Smooth muscle cell of the brain vasculature (primary cell): Measurements from ENCODE around the gene OTUD5.
A peak's percentile ranks its signal among the peaks of the same experiment; 100 is the strongest.

Source experiments
- DNase-seq: peaks from one replicate; pipeline ENCODE4 v3.0.0-alpha.2; 2012; ENCODE audit warnings: low read depth, low spot score

OTUD5 gene

DNA sequence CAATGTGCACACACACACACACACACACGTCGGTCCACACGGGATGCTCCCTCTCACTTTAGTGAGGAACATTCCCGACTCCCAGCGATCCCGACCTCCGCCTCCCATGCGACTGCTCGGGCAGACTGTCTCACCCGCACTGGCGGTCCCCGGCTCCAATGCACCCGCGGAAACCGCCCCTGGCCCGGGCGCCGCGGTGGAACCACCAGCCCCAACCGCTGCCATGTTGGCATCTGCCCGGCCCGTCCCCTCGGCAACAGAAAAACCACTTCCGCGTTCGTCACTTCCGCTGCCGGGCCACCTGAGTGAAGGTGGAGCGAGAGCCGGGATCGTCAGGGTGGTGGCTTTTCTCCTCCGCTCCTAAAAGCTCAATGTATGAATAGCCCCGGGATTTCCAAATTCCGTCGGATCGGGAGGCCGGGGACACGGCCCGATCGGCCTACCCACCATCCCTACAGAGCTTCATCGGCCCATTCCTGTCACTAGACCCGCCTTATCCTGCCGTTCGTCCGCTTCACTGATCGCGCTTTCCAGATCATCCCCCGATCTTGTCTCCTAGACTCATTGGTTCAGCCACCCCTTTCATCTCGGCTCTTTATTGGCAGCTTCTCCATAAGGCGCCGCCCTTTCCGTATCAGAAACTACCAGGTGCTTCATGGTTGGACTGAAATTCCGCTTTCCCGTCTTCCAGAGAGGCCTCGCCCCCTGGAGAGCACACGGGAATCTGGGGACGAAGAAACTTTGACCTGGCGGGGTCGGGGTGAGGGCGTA lies 45.8 kb downstream of the OTUD5 start, which contains the start of gene SLC35A2:
TSS of gene SLC35A2 (minus strand) at position 235 of the 771 bp plus-strand sequence. CDS start at position 225, 10 bp downstream.
- no peak for DNase-seq

DNA sequence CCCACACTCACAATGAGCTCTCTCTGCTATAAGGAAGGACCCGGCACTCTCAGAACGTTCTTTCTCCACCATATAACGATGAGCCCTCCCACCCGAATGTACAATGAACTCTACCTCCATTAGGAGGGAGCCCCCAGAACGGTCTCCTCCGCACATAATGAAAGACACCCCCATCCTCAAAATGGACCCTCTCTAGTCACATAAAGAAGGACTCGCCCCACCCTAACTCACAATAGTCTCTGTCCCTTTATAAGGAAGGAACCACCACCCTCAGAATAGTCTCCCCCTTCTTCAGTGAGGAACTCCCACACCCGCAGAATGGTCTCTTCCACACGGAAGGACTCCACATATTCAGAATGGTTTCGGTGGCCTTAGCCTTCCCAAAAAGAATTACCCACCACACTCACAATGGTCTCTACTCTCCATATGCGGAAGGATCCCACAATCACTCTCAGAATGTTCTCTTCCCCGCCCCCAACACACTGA lies 46.4 kb downstream of the OTUD5 start:
- DNase-seq, result no peak

DNA sequence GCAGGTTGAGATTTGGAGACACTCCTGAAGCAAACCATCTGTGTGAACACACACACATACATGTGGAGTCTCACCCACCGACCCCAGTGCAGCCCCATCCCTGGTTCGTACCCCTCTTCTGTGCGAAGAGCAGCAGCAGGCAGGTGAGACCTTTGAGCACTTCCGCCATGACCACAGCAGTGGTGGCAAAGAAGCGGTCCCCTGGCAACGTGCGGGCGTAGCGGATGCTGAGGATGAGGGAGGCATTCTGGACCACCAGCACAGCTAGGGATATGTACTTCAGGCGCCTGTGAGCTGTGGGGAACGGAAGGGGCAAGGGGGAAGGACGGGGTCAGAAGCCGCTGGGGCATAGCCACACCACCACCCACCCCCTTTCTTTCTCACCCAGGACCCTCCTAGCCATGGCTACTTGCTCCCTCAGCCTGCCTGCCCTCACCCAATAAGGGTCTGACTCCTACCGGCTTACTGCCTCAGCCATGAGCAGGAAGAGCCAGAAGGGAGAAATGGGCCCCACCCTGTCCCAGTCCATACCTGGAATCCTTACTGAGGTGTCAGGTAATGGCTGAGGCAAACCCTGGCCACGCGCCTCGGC lies 47.6 kb downstream of the OTUD5 start:
- no peak for DNase-seq

DNA sequence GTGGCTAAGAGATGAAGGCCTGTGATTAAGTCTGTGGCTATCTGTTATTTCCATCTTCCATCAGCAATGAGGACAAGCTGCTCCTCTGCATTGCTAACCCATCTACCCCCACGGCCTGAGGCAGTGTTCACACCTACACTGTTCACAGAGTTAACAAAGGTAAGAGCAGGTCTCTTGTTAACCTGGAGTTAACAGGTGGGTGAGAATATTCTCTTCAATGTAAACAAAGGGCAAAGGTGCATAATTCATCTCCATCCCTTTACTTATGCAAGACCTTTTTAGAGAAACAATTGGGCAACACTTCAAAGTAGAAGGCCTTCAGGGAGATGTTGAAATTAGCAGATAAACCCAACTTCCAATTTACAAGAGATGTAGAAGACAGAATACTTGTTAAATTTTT lies 48.8 kb downstream of the OTUD5 start:
- no peak for DNase-seq

DNA sequence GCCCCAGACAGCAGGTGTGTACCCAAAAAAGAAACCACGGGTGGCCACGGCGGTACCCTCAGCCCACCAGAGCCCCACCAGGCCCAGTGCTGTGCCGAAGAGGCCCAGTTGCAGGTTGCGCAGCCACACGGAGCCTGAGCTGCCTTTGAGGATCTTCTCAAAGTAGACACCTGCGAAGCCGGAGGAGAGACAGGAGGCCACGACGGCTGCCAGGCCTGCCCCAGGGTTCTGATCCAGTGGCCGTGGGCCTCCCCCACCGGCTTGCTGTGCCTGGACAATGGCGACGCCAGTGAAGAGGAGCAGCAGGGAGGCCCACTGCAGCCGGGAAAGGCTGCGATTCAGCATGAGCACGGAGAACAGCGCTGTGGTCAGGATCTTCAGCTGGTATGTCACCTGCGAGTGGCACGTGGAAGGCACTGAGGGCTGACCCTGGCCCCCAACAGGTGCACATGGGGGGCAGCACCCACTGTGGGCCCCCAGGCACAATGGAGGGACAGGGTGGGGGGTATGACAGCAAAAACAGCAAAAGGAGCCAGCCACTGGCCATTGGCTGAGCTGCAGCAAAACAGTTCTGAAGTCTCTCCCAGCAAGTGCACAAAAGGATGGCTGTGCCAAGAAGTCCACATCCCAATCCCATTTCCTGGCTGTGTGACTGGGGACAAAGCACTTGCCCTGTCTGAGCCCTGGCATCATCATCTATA lies 52.2 kb downstream of the OTUD5 start:
- no peak for DNase-seq

DNA sequence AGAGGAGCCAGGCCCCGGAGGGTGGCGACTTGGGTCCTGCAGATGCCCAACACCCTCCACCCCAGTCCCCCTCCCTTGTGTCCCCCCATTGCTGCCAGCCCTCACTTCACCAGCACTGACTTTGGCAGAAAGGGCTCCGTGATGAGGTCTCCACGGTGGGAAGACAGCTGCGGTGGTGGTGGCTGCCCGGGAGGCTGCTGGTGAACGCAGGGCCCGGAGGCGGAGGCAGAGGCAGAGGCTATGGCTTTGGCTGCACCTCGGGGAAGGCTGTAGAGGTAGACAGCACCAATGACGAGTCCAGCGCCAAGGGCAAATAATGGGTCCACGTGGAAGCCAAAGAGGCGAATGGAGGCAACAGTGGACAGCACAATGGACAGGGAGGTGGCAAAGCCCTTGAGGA lies 52.8 kb downstream of the OTUD5 start:
- no peak for DNase-seq

DNA sequence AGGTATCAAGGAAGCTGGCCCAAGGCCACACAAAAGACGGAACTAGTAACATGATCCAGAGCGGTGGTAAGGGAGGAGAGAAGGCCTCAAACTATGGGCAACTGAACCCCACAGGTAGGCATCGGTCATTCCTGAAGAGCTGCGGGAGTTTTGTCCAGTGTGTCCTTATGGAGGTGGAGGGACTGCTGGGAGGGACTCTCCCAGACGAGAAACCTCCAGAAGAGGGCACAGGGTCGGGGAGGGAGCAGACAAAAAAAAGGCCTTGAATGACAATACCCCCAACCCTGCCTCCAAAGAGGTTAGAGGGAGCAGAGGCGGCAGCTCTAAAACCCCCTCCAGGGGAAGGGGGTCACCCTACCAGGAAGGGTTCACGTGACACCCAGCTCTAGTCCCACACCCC lies 53.2 kb downstream of the OTUD5 start:
- no peak for DNase-seq

DNA sequence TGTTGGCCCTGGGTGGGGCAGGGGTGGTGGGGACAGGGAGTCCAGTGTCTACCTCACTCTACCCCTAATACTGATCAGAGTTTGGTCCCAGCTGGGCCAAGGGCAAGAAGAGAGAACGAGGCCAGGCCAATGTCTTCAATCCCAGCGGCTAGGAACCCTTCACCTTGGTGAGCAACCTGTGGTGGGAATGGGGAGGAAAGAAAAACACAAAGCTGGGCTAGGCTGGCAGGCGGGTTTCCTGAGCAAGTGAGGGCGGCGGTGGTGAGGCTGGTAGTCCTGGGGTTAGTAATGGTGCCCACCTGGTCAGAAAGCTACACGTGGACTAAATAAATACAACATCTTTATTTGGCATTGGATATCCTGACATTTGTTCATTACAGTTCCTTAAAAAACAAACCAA lies 54.1 kb downstream of the OTUD5 start:
- no peak for DNase-seq

DNA sequence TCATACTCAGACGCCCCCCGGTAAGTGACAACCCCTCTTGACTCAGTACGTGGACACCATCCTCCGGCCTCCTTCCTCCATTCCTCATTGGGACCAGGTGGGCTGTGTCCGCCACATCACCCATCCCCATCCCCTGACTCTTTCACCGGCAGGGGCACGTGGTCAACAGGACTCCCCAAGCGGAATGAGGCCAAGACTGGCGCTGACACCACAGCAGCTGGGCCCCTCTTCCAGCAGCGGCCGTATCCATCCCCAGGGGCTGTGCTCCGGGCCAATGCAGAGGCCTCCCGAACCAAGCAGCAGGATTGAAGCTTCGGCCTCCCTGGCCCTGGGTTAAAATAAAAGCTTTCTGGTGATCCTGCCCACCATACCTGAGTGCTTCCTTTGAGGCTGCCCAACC lies 54.6 kb downstream of the OTUD5 start:
- DNase-seq, result no peak

DNA sequence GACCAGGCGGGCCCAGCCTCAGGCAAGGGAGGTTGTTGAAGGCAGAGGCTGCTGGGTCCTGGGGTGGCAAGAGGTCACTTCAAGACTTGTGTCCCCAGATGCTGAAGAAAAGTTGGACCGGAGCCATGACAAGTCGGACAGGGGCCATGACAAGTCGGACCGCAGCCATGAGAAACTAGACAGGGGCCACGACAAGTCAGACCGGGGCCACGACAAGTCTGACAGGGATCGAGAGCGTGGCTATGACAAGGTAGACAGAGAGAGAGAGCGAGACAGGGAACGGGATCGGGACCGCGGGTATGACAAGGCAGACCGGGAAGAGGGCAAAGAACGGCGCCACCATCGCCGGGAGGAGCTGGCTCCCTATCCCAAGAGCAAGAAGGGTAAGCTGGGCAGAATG lies 55.3 kb downstream of the OTUD5 start:
- DNase-seq, result no peak

DNA sequence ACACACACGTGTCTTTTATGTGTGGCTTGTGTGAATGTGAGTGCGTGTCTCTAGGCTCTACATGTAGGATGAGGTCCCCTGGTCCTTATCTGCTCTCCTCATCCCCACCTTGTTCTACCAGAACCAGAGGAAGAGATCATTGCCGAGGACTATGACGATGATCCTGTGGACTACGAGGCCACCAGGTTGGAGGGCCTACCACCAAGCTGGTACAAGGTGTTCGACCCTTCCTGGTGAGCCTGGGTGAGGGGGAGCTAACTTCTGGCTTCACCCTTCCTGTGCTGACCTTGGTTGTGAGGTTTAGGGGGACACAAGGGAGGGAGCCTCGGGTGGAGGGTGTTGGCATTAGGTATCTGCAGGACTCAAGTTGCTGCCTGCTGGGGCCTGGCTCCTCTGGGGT lies 56.3 kb downstream of the OTUD5 start:
- DNase-seq, result no peak

DNA sequence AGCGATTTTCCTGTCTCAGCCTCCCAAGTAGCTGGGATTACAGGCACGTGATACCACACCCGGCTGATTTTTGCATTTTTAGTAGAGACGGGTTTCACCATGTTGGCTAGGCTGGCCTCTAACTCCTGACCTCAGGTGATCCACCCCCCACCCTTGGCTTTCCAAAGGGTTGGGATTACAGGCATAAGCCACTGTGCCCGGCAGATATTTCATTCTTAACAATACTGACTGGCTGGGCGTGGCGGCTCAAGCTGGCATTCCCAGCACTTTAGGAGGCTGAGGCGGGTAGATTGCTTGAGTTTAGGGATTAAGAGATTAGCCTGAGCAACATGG lies 58.4 kb downstream of the OTUD5 start:
- no peak for DNase-seq

DNA sequence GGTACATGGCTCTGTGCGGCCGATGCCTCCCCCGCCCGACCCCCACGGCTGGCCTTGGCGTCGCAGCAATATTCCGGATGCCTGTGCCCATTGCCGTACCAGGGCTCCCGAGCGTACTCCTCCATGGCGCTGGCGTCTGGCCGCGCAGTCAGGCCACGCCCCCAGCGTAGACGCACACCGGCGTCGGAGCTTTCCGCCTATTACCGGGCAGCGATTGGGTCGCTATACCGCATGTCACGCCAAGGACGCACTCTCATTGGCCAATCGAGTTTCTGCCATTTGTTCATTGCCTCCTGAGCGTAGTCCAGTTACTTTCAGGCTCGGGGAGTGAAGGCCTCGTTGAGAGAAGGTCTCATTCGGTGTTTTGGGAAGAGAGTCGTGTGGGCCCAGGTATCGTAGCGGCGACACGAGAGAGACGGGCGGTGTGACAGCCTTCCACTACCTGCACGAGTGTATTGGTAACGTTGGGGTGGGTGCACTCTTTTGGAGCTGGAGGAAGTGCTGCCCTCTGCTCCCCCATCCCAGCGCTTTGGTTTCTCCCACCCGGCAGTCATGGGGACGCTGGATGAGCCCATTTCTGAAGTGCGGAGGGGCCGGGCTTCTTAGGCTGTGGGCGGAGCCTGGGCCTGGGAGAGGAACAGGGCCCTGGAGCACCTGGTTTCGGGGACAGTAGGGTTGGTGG lies 59.6 kb downstream of the OTUD5 start, which contains the start of the genes PQBP1 and TIMM17B:
TSS of gene PQBP1 (plus strand) at position 306 of the 682 bp plus-strand sequence. CDS start 580 bp downstream, outside the sequence.
TSS of gene TIMM17B (minus strand) at position 144 of the 682 bp plus-strand sequence. CDS start at position 125, 19 bp downstream.
- peak; percentile 85 for DNase-seq

DNA sequence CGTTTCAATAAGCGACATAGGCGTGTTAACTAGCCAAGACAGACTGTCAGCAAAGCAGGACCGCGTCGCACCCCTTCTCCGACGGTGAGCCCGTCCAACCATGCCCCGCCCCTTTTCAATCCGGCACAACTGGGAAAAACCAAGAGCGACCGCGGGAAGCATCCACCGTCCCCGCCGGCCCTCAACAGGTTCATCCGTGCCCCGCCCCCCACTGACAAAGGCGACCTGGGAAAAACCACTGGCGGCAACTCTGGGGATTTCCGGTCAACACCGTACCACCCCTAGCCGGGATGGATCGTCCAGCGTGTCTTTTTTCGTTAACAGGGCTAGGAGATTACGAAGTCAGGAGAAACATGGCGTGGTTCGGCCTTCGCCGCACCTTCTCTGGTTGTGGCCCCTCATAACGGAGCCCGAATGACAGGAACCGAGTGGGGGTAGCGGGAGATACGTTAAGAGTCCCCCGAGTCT lies 60.2 kb downstream of the OTUD5 start:
- DNase-seq, result no peak

DNA sequence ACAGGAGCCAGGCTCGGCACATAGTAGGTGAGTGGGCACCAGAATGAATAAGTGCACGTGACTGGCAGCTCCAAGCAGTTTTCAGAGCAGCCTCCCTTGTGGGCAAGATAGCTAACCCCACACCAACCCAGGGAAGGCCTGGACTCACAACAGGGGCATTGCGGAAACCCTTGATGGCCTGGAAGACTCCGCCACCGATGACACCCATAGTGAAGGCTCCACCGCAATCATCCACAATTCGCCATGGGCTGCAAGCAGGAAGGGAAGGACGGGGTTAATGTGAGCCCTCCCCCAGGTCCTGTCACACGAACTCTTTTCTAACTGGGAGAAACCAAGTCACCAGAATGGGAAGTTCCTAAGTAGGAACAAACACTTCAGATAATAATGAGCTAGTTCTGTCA lies 60.8 kb downstream of the OTUD5 start:
- no peak for DNase-seq

DNA sequence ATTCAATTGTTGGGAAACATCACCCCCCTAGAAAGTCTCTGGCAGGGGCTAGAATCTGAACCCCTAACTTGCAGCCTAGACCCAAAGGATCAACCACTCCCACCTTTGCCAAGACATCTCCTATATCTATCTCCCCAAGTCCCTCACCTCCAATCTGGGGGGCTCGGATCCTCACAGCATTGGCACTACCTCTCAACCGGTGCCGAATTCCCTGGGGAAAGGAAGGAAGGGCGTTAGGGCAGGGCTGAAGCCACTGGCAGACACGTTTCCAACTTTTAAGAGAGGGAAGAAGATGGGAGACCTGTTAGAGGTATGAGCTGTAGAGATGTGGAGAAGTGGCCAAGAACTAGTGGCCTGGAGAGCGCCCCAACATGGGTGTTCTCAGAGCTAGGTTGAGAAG lies 62.5 kb downstream of the OTUD5 start:
- DNase-seq, result no peak

DNA sequence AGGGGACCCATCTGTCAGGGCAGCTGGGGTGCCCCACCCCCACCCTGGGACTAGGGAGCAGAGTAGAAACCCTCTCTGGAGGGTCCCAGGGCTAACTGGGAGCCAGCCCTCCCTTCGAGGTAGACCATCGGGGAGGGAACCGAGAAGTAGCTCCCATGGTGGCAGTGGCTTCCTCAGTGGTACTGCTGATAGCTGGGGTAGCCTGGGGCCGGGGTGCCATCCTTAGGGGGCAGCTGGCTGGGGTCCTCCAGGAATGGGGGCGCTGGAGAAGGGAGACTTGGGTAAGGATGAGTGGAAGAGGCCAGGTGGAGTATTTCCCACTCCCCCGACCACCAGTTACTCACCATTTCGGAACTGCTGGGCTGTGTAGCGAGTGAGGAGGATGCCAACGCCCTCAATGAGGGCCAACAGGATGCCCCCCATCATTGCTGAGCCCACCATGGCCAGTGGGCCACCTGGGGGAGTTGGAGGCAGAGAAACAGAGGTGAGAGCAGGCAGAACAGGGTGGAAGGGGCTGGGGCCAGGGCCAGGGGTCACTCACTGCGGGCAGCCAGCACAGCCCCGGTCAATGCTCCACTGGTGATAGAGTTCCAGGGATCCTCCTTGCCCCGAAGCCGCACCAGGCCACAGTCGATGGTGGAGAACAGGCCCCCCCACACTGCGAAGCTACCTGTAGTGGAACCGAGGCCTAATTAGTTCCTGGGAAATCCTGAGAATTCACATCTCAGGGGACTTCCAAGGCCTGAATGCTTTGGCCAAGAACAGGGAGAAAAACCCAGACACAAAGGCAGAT lies 63.7 kb downstream of the OTUD5 start:
- DNase-seq, result no peak

DNA sequence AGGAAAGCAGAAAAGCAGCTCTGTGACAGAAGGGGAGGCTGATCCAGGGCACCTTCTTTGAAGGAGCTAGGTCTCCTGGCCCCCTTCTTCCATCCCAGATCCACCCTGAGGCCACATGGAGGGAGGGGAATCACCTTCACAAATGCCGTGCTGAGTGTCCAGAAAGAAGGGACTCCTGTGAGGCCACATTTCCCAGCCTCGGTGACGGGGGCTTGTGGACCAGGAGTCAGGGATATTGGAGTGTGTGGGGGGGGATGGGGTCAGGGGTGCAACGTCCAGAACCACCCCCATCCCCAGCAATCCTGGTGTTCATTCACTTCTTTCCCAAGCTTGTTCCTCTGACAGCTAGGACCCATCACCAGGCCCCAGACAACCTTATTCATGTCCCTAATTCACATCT lies 64.5 kb downstream of the OTUD5 start:
- DNase-seq, result no peak

DNA sequence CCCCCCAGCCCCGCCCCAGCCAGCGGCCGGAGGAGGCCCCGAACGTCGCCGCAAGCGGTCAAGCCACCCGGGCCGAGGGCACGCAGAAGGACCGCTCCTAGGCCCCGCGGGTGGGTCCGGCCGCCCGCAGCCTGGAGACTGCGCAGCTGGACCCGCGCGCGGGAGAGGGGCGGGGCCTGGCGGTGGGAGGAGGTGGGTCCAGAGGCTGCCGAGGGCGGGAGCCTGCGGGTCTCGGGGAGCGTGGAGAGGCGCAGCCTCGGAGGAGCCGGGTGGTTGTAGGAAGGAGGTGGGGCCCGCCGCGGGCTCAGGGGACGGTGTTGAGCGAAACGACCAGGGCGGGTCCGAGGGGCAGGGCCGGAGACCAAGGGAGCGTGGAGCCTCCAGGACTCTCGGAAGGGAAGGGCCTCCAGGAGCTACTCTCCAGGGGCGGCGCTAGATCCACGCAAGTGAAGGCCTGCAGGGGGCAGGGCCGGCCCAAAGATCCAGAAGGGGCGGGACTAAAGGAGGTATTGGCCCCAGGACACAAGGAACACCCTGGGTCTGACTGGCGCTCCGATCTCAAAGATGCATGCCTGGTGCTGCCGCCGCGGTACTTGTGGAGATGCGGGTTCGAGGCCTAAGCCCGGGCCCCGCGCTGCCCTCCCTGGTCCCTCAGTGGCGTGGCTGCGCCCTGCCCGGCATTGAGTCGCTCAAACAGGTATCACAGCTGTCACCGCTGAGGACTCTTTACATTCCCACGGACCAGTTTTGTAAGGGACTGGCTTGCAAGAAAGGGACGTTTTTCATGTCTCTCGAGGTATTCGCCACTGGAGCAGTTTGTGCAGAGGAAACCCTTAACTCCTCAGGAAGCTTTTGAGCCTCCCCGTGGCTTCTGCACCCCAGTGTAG lies 65.8 kb downstream of the OTUD5 start:
- no peak for DNase-seq

DNA sequence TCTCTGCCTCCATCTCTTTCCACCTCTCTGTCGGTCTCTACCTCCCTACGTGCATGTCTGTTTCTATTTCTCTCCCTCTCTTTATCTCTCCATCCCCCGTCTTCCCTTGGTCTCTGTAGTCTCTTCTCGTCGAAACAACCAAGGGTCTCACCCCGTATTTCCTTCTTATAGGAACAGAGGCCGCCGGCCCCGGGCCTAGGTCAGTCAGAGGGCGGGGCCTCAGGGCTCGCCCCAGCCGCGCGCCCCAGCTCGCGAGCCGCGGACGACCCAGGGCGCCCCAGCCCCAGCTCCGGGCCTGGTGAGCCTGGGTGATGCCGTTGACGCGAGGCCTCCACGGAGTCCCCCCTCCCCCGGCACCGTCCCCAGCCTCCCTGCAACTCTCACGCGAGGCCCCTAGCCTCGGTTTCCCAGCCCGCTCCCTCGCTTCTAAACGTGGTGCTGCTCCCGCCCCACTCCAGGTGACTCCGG lies 66.4 kb downstream of the OTUD5 start:
- DNase-seq, result no peak
